Loucy (cell line): ENCODE results near the gene DROSHA.

Source experiments
- EZH2phosphoT487 ChIP-seq: fragments of 200-600 bp; IDR thresholded peaks from 2 replicates; pipeline ENCODE4 v1.6.1; 2018; ENCODE audit warnings: antibody characterized with exemption, mild to moderate bottlenecking, moderate library complexity, borderline replicate concordance
- TF ChIP-seq, protein P1 (sequence below): fragments of 200-600 bp; sonication (generic); conservative IDR thresholded peaks from 2 replicates; pipeline ENCODE4 v1.5.1; 2014; ENCODE audit warnings: mild to moderate bottlenecking, antibody characterized with exemption, low read length

DNA sequence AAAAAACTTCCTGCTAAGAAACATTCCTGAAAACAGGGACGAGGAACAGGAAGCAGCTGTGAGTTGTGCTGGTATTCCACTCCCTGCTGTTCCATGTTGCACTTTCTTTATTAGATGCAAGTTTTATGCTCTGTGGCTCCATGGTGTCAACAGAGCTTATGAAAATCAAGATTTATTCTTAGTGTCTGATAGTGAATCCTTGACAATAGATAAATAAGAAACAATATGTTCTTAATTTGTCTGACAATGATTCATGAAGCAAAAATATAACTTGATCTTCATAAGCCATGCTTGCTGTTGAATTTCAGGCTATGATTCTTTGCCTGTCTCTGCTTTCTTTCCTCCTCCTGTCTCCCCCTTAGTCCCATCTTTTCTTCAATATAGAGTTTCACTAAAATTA, 119.6 kb downstream of the DROSHA start:
- TF ChIP-seq, protein P1, sequence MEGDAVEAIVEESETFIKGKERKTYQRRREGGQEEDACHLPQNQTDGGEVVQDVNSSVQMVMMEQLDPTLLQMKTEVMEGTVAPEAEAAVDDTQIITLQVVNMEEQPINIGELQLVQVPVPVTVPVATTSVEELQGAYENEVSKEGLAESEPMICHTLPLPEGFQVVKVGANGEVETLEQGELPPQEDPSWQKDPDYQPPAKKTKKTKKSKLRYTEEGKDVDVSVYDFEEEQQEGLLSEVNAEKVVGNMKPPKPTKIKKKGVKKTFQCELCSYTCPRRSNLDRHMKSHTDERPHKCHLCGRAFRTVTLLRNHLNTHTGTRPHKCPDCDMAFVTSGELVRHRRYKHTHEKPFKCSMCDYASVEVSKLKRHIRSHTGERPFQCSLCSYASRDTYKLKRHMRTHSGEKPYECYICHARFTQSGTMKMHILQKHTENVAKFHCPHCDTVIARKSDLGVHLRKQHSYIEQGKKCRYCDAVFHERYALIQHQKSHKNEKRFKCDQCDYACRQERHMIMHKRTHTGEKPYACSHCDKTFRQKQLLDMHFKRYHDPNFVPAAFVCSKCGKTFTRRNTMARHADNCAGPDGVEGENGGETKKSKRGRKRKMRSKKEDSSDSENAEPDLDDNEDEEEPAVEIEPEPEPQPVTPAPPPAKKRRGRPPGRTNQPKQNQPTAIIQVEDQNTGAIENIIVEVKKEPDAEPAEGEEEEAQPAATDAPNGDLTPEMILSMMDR, result no peak
- TF ChIP-seq EZH2phosphoT487, result no peak
